Right hindlimb (tissue), 1 donor: ENCODE results near the gene COBL.

Experiments
- DNase-seq: peaks from one replicate; pipeline ENCODE4 v3.0.0-alpha.2; 2018

Gene COBL

GRCh38 chr7:51103718-51104117 is 212.9 kb downstream of the COBL start:
- DNase-seq, result no peak

GRCh38 chr7:51102828-51103227 is 213.8 kb downstream of the COBL start:
- DNase-seq, result no peak

GRCh38 chr7:51101111-51101757 is 215.4 kb downstream of the COBL start:
- DNase-seq, result no peak

GRCh38 chr7:51090411-51090810 is 226.2 kb downstream of the COBL start:
- DNase-seq, result no peak

GRCh38 chr7:51085034-51085692 is 231.4 kb downstream of the COBL start:
- no peak for DNase-seq

GRCh38 chr7:51084121-51084520 is 232.5 kb downstream of the COBL start:
- DNase-seq, result no peak

GRCh38 chr7:51082940-51083533 is 233.6 kb downstream of the COBL start:
- no peak for DNase-seq

- no peak for DNase-seq
Observed at GRCh38 chr7:51082096-51082840, 234.3 kb downstream of the COBL start.

GRCh38 chr7:51081270-51081890 is 235.2 kb downstream of the COBL start:
- no peak for DNase-seq

GRCh38 chr7:51080622-51081269 is 235.9 kb downstream of the COBL start:
- DNase-seq, result no peak

GRCh38 chr7:51080216-51080615 is 236.4 kb downstream of the COBL start:
- no peak for DNase-seq

GRCh38 chr7:51079494-51079893 is 237.1 kb downstream of the COBL start:
- DNase-seq, result no peak

GRCh38 chr7:51078653-51079052 is 238.0 kb downstream of the COBL start:
- no peak for DNase-seq

GRCh38 chr7:51077987-51078370 is 238.6 kb downstream of the COBL start:
- DNase-seq, result no peak

GRCh38 chr7:51077316-51077986 is 239.2 kb downstream of the COBL start:
- DNase-seq, result no peak

GRCh38 chr7:51075681-51076580 is 240.7 kb downstream of the COBL start:
- DNase-seq, result no peak

- no peak for DNase-seq
Observed at GRCh38 chr7:51073171-51073570, 243.4 kb downstream of the COBL start.

GRCh38 chr7:51072281-51072680 is 244.3 kb downstream of the COBL start:
- no peak for DNase-seq

- no peak for DNase-seq
Observed at GRCh38 chr7:51071427-51071826, 245.2 kb downstream of the COBL start.

- no peak for DNase-seq
Observed at GRCh38 chr7:51070151-51070550, 246.5 kb downstream of the COBL start.
